GM18861 (cell line): Measurements from ENCODE around the gene RXRA.

Source experiments
- ATAC-seq: cut with Tn5 transposase; IDR thresholded peaks from one replicate; pipeline ENCODE4 v1.9.1; 2021; ENCODE audit not compliant: unreplicated experiment

Gene RXRA

DNA sequence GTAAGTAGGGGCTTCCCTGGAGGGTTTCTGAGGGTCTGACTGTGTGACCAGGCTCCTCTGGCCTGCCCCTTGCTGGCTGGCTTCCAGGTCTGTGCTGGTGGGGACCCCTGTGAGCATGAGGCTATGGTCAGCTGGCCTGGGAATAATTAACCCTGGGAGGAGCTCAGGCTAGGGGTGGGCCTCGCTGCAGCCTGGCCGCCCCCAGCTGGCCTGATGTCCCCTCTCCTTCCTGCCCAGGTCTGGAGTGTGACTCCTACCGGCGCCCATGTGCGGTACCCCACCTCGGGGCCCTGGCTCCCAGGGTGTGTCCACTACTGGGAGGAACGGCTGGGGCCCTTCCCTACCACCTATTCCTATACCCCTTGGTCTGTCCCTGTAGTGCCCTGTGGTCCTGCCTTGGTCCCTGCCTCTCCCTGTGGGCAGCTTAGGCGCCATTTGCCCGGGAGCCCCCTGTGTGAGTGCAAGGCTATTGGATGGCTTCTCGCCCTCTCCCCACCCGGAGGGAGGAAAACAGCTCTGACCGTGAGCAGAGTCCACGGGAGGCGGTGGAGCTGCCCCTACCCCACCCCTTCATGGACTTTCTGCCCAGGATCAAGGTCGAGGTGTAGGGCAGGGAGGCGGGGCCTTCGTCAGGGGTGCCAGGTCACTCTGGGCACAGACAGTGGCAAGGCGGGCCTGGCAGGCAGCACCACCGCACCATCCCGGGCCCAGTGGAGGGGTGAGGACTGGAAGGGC lies 9.4 kb downstream of the RXRA start:
- ATAC-seq = no peak

DNA sequence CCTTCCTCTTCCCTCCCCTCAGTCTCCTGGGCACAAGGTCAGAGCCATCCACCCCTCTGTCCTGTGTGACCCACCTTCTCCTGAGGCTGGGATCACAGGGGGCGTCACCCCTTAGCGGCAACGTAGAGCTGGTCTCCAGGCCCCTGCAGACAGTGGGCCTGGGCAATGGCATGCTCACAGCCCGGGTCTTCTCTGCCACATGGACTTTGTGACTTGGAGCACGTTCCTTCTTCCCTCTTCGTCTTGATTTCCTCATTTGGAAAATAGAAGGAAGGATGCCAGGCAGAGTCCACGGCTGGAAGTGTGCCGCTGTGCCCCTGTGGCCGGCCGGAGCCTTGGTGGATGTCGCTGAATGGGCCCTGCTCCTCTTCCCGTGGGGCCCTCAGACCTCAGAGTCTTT lies 10.0 kb downstream of the RXRA start:
- ATAC-seq = no peak

DNA sequence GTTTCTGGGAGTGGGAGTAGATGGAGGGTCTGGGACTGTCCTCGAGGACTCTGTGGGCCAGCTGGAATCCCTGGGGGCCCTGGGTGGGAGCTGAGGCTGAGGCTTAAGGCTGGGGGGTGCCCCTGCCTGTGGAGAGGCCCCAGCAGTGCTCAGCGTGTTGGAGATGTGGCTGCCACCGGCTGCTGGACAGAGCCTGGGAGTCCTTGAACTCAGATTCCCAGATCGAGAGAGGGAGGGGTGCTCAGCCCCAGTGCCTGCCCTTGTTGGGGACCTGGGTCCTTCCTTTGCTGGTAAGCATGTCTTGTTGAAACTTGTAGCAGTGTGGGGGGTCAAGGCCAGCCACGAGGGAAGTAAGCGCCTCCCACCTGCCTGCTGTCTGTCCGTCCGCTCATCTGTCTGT lies 10.7 kb downstream of the RXRA start:
- no peak for ATAC-seq

DNA sequence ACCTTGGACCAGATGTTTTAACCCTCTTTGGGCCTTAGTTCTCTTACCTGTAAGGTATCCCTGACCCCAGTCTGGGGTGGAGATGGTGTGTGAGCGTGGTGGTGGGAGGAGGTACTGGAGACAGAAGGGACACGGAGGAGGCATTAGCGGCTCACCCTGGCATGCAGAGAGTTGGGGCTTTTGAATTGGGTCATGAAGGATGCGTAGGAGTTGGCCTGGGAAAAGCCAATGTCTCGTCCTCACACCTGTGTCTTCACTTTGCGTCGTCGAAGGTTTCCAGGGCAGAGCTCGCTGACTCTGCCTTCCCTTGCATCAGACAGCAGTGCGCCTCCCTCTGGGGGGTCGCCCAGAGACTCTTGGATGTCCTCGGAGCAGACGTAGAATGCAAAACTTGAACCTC lies 11.2 kb downstream of the RXRA start:
- no peak for ATAC-seq

DNA sequence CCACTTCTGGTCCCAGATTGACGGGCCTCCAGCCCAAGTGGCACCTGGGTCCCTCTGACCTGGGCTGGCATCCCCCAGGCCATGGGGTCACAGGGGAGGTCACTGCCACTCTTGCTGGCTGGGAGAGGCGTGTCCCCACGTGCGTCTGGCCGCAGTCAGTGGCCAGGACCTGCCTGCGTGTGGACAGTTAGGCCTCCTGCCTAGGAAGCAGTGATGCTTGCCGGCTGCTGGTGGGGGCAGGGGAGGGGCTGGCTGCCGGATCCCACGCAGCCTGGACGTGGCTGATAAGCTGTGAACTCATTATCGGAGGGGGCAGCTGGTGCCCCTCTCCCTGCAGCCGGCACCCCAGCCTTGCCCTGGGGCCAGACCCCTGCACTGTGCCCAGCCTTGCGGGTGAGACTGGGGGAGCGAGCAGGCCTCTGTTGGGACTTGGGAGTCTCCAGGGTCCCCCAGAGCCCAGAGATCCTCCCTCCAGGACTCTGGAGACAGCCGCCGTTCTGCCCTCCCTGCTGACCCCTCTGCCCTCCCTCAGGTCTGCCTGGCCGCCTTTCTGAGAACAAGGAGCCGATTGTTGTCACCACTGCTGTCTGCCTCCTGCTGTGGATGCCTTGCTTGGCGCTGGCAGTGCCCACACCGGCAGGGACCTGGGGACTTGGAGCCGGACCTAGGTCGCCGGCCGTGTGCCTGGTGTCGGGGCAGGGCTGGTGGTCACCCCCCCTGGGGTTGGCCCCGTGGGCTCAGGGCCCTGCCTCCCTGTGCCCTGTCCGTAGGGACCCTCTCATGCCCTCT lies 12.3 kb downstream of the RXRA start:
- ATAC-seq = no peak

DNA sequence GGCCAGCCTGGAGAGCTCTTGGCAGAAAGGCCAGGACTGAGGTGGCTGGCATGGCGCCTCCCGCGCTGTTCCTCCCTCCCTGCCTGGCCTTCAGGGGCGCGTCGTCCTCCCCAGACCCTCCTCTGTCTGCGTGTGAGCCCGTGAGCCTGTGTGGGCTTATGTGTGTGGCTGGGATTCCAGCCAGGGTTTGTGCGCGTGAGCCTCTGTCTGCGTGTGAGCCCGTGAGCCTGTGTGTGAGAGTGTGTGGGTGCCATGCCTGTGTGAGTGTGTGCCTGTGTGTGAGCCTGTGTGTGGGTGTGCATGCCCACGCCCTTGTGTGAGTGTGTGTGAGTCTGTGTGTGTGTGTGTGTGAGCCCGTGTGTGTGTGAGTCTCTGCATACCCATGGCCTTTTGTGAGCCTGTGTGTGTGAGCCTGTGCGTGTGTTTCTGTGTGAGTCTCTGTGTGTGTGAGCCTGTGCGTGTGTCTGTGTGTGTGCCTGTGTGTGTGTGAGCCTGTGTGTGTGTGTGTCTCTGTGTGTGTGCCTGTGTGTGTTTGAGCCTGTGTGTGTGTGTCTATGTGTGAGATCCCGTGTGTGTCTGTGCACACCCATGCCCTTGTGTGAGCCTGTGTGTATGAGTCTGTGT lies 13.0 kb downstream of the RXRA start:
- ATAC-seq = no peak

DNA sequence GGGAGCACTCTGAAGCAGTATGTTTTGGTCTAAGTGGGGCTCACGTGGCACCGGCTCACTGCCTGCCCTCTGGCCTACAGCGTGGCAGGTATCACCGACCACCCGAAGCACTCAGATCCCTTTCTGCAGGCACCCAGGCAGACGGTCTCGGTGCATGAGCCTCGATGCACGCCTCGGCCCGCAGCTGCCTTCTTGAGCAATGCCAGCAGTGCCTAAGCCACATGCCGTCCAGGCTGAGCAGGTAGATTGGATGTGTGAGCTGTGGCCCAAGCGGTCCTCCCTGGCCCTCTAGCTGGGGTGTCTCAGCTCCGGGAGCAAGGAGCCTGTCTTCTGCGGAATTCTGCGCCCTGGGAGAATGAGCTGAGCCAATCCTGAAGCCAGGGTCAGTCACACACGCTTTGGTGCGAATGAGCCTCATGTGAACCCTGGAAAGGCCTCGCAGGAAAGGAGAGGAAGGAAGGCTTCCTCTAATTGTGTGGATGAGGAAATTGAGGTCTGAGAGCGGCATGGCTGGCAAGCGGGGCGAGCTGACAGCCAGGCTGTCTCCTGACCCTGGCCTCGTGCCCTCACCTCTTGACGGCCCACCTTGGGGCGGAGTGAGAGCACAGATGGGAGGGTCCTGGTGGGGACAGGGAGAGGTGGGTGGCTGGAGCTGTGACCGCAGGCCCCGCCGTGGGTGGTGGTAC lies 14.4 kb downstream of the RXRA start:
- ATAC-seq = no peak

DNA sequence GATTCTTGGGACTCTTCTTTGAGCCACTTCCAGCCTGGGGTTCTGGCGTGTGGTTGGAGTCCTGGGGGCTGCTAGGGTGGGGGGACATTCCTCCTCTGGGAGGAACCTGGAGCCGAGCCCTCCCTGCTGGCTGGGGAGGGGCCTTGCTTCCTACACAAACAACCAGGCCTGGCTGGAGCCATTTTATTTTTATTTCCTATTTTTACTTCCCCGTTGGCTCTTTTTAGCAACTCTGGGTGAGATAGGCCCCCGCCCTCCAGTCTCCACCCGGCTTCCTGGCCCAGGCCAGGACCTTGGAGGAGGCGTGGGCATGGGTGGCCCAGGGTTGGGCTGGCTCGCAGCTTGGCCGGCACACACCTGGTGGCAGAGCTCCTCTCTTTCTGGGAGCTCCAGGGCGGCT lies 15.1 kb downstream of the RXRA start:
- no peak for ATAC-seq

DNA sequence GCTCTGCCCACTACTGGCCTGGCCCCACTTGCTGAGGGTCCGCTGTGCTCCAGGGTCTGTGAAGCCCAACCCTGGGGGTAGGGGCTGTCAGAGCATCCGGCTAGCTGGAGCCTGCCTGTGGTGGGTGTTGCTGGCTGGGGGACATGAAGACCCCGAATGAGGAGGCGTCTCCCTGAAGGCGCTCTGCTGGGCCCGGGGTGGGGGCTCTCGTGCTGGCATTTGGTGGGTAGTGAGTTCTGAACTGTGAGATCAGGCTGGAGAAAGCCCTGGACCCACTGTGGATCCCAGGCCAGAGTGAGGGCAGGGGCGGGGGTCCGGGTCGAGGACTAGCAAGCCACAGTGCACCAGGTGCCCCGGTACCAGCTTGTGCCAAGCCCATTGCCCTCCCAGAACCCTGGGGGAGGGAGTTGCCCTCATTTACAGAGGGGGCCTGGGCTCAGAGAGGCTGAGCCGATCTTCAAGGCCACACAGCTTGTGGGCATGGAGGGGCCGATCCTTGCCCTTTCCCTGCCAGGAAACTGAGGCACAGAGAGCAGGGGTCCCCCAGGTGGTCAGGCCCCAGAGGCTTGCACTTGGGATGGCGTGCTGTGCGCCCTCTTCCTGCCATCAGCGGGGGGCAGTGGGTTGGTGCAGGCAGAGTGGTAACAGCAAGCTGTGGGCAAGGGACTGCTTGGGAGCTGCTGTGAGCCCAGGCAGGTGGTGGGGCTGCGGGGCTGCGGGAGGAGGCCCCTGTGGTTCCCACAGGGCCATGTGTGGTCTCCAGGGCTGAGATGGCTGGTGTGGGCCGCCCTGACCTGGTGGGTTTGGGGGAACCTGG lies 15.9 kb downstream of the RXRA start:
- ATAC-seq = no peak

DNA sequence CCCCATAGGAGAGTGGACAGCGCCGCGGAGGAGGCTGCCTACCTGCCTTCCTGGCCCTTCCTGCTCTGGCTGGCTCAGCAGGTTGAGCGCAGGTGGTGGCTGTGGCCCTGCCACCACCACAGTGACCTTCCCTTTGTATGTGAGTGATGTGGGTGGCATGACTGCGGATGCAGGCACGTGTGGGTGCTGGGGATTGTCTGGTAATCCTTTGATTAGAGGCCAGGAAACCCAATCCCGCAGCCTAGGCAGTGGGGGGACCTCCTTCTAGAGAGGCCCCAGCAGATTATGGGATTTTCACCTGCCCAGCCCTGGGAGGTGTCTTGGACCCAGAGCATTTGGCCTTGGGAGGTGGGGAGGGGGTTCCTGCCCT lies 16.5 kb downstream of the RXRA start:
- ATAC-seq = no peak

DNA sequence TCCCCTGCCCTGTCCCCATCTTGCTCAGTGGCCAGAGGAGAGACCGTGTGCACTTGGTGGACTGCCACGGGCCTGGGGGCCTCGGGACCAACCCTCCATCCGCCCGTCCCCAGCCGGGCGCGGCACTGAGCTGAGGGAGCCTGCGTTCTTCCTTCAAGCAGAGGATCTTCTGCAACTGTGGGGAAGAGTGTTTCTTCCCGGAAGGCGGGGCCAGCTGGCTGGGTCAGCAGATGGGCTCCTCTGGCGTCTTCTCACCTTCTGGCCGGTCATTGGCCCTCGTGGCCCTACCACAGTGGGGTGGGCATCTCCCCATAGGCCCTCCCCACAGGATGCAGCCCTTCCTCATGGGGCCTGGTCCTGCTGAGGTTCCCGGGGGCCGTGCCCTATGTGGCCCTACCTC lies 17.4 kb downstream of the RXRA start:
- ATAC-seq = no peak

DNA sequence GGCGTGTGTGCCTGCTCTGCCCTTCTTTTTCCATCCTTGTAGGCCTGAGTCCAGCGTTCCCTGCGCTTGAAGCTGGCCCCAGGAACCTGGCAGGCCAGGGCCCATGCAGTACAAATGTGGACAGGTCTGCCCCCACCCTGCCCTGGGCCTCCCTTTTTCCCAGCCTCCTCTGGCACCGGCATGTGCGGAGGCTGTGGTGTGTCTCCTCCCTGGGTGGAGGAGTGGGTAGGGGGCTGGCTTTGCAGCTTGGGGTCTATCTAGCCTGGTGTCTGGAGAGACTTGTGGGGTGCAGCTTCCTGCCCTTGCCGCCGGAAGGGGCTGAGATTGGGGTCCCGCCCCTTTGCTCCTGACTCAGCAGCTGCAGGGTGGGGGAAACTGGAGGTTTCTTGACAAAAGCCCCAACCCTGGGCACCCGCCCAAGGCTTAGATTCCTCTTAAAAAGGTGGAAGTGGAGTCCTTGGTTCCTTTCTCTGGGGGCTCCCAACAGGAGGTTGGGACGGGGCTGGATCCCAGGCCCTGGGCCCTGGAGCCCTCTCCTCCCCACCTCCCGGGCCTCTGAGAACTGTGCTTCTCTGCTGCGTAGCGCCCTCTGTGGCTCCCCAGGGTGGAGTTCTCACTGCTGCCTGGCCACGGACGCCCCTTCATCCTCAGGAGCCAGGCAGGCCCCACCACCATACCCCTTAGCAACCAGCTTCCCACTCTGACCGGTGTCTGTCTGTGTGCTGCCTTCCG lies 18.0 kb downstream of the RXRA start:
- ATAC-seq = no peak

DNA sequence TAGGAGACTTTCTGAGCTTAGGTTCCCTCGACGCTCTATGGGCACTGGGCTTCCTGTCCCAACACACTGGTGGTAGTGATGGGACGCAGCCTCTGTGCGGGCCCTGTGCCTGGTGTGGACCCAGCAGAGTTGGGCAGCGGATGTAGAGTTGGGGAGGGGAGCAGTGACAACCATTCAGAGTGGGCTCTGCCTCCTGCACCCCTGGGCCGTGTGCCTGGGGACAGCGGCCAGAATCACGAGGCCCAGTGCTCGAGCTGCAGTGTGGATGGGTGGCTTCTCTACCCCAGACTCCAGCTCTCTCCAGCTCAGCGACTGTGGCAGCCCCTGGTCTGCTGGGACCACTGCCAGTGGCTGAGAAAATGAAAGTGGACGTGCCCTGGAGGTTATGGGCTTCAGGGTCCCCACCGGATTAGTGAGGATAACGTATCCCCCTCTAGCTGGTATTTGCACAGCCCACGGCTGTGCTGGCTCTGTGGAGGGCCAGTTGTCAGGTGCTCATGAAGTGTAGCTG lies 18.6 kb downstream of the RXRA start:
- no peak for ATAC-seq

DNA sequence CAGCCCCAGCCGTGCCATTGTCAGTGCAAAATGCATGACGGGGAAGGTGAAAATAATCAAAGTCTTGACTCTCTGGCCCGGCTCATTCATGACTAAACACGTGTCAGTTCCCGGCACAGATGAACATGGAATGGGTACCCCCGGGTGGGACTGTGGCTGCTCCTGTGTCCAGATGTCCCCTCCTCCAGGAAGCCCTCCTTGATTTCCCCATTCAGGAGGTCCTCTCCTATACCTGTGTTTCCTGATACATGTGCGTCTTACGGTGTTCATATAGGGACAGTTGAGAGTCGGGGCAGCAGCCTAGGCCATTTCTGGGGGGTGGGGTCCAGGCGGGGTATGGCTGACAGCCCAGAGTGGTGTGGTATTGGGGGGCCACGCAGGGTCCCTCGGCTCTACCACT lies 19.5 kb downstream of the RXRA start:
- no peak for ATAC-seq

DNA sequence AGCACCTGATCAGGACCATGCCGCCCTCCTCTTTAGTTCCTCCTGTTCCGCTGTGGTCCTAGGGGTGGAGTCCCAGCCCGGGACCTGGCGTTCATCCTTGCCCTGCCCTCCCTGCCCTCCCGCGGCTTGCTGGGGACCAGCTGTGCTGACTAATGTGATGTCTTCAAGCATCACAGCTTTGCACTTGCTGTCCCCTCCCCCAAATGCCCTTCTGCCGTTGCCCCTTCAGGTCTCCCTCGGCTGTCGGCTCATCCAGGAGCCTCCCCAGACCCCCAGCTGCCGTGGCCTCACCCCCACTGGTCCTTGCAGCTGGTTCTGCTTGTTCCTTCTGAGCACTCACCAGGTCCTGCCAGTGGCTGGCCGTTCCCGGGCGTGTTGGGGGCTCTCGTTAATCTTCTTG lies 19.9 kb downstream of the RXRA start:
- ATAC-seq = no peak

DNA sequence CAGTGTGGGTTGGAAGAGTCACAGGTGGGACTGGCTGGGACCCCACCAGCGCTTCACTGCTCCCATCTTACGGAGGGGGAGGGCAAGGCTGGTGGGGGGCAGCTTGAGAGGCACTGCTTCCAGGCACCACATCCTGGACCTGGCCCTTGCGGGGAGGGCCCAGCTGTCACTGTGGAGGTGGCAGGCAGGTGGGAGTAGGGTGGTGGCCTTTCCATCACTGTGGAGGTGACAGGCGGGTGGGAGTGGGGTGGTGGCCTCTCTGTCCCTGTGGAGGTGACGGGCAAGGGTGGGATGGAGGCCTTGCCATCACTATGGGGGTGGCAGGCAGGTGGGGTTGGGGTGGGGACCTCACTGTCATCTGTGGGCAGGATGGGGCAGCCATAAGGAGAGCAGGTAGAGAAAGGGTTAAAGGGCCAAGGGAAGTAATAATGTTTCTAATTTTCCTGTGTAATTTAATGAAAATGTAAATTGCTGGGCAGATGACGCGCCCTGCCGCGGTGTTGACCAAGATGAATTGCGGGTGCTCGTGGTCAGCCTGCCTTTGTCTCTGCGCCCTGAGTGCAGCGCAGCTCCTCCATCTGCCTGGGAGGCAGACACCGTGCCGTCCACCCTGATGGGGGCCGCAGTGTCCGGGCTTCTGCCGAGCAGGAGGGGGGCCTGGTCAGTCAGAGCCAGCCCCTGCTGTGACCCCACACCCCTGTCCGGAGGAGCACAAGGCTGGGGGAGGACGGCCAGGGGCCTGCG lies 20.8 kb downstream of the RXRA start:
- no peak for ATAC-seq

DNA sequence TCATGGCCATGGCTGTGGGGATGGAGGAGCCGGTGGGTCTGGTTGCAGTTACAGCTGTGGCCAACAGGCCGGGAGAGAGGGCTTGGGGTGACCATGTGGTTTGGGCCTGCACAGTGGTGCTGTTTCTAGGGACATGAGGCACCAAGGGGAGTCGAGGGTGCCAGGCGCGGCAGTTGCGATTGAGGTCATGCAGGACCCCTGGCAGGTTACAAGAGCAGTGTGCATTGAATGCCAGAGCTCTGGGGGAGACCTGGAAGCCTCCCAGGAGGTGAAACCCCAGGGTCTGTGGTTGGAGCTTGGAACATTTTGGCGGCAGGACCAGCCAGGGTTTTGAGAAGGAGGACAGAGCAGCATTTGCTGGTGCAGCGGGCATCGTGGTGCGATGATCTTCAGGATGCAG lies 21.7 kb downstream of the RXRA start:
- no peak for ATAC-seq

DNA sequence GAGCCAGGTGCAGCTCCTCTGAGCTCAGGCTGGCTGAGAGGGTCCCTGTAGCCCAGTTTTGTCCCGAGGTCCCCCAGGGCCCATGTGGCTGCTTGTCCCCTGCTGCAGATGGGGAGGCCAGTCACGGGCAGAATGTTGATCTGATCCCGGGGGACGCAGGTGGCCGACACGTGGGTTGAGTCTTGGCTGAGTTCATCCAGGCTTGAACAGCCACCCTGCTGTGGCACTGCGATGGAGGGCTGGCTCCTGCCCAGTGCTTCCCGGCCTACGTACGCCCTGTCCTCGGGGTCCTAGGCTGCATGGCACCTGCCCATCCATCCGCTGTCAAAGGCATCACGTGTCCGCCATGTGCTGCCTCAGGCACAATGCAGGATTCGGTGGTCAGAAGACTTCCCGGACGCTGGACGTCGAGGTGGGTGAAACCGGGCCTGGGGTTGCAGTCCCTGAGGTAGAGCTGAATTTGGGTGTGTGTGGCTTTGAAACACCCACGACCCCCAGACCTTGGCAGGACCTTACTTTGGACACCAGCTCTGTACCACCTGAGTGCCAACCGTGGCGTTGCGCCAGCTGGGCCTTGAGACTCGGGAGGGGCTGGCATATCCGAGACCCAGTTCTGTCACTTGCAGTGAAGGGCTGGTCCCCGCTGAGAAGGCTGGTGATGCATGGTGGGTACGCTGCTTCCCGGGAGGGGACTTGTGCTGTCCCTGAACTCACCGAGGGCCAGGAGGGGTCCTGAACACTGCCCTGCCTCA lies 22.3 kb downstream of the RXRA start:
- ATAC-seq = no peak

DNA sequence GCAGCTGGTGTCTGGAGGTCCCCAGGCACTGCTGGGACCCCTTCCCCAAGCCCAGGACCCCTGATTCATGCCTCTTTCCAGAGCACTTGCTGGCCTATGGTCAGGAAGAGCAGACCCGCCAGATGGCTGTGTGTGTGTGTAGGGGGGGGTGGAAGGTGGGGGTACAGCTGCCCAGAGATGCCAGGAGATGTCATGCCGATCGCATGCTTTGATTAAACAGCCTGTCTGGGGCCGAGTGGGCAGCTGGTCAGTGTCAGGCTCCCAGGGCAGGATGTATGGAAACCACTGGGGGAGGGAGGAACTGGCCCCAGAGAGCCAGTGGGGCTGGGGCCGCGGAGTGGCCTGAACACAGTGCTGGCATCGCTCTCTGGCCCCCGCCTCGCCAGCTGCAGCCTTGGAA lies 23.7 kb downstream of the RXRA start:
- ATAC-seq = no peak
